GM21526 (cell line): Measurements from ENCODE around the gene LOC101059915.
A peak's percentile ranks its signal among the peaks of the same experiment; 100 is the strongest.

ENCODE experiments used
- ATAC-seq: cut with Tn5 transposase; IDR thresholded peaks from one replicate; pipeline ENCODE4 v1.9.1; 2021; ENCODE audit warnings: moderate library complexity; ENCODE audit not compliant: unreplicated experiment, low FRiP score

Gene LOC101059915

GRCh38 chrX:71667328-71668247, at the start of gene LOC101059915:
Gene LOC101059915 (plus strand): TSS chrX:71667546.
- ATAC-seq, result no peak

DNA sequence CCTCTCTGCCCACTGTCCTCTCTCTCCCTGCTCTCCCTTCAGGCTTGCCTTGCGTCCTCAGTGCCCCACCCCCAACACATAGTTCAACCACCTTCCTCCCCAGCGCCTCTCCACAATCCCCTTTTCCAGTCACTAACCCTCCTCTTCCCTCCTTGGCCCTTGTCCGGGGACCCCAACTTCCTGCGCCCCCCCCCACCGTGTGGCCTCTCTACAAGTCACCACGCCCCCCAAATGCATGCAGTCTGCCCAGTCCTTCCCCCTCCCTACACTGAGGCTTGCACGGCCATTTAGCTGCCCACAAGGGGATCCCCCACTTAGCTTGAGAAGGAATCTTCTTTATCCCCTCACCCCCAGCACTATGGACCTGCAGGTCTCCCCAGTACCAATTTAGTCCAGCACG, 49.6 kb upstream of the LOC101059915 start:
- ATAC-seq, result no peak

- ATAC-seq, result peak; percentile 43
These were observed 49.0 kb upstream of the LOC101059915 start, which contains the start of gene CXCR3 for GRCh38 chrX:71618303-71618721. Gene CXCR3 (minus strand): TSS chrX:71618511. CDS start chrX:71618449, 62 bp downstream.

DNA sequence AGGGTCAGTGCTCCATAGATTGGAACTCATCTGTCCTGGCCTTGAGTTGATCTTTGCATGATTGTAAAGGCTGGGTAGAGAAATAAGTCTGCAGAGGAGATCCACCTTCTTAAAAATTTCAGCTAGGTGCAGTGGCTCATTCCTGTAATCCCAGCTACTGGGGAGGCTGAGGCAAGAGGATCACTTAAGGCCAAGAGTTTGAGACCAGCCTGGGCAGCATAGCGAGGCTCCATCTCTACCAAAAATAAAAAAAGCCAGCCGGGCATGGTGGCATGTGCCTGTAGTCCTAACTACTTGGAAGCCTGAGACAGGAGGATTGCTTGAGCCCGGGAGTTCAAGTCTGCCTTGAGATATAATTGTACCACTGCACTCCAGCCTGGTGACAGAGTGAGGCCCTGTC, 48.6 kb upstream of the LOC101059915 start:
- no peak for ATAC-seq

- ATAC-seq, result no peak
These were observed 48.2 kb upstream of the LOC101059915 start for GRCh38 chrX:71619193-71619592.

GRCh38 chrX:71619986-71620385, 47.4 kb upstream of the LOC101059915 start:
- no peak for ATAC-seq

DNA sequence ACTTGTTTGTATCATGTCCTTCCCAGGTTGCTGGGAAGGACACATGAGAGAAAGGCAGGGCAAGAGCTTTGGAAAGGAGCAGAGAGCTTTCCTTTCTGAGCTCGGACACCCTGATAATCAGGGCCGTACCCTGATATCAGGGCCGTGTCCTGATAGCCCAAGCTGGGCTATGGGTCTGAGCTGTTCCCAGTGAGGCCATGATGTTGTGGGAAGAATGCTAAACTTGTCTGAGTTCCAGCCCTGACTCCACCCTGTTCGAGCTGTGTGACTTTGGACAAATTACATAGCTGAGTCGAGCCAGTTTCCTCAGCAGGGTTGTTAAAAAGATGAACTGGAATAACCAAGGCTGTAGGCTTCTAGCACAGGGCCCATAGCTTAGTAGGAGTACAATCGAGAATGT, 45.7 kb upstream of the LOC101059915 start:
- ATAC-seq, result no peak

GRCh38 chrX:71622032-71622575, 45.2 kb upstream of the LOC101059915 start:
- ATAC-seq, result peak; percentile 4

GRCh38 chrX:71622576-71623450, 44.5 kb upstream of the LOC101059915 start:
- ATAC-seq, result peak; percentile 51

- ATAC-seq, result no peak
These were observed 43.6 kb upstream of the LOC101059915 start for GRCh38 chrX:71623714-71624113.

GRCh38 chrX:71625471-71625870, 41.9 kb upstream of the LOC101059915 start:
- no peak for ATAC-seq

DNA sequence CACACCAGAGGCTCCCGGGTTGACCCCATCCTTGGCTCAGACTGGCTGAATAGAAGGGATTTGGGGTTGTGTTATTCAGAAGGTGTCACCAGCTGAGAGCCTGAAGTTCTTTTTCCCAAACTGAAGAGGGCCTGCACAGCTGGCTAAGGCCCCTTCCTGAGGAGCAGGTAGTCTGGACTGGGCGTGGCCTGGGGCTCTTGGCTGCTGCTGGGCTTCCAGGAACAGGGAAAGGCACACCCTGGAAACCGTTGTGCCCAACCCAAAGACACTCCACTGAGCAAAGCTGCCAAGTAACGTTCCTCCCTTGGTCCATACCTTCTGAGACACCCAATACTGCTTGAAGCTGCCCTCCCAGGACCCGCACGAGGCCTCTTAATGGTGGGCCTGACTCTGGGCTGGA, 40.8 kb upstream of the LOC101059915 start:
- ATAC-seq, result no peak

GRCh38 chrX:71627588-71628404, 39.5 kb upstream of the LOC101059915 start:
- no peak for ATAC-seq

GRCh38 chrX:71629467-71629866, 37.9 kb upstream of the LOC101059915 start:
- ATAC-seq, result peak; percentile 70

GRCh38 chrX:71632923-71633657, 34.3 kb upstream of the LOC101059915 start:
- ATAC-seq, result no peak

DNA sequence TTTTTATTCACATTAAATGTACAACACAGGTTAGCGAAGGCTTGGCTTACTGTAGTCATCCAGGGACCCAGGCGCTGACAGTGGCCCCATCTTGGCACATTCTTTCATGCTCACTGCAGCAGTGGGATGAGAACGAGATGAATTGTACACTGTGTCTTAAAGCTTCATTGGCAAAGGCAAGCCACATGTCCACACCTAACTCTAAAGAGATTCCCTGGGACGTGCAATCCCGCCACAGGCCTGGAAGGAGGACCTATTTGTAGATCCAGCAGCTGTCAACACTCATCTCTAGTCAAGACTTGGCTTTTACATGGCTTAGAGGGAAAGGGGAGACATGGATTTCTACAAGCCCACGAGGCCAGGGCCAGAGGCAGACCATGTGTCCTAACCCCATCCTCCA, 33.0 kb upstream of the LOC101059915 start:
- no peak for ATAC-seq

GRCh38 chrX:71636438-71637252, 30.7 kb upstream of the LOC101059915 start:
- ATAC-seq, result no peak

GRCh38 chrX:71637253-71637618, 30.1 kb upstream of the LOC101059915 start:
- ATAC-seq, result no peak

DNA sequence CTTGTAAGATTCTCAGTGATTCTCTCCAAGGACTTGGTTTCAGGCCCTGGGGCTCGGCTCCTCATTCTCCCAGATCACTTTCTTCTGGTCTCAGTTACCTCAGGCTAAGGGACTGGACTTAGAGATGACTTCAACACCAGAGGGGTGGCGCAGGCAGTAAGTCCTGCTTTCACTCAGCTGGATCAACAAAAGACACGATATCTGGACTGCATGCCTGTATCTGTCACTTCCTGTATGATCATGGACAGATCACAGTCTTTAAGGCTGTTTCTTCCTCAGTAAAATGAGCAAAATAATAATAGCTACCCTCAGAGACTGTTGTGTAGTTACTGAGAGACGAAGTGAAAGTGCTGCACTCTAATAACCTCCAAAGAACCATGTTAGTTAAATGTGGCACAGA, 29.5 kb upstream of the LOC101059915 start:
- ATAC-seq, result no peak
